K562 (cell line): ENCODE data around the gene WDR46. TPM values are rescaled to one million over a fixed set of nuclear protein-coding genes. Genes with fewer than 3 reads are reported as not detected.

Experiments used
- ATAC-seq: fragments of 200-7000 bp; cut with Tn5 transposase; 3 replicates; pipeline ENCODE4 v1.9.1; 2020; ENCODE audit warnings: moderate library complexity
- BruUV-seq: library from RNA; stranded (reverse); fragments of 400-500 nt; replicated peaks from 2 replicates; lab custom pipeline; 2021; lab: Mats Ljungman, UMichigan
- CTCF ChIA-PET: fragments of 300-600 bp; formaldehyde crosslinking; extraction: SDS; loops from one replicate; lab custom pipeline; 2021; ENCODE audit warnings: low intra/inter-chr PET ratio; lab: Yijun Ruan, JAX
- POLR2A ChIA-PET: fragments of 300-600, 350-650 bp; sonication (Branson Sonifier 250); formaldehyde crosslinking; extraction: SDS; loops from one replicate; lab custom pipeline; 2021; ENCODE audit warnings: antibody characterized with exemption, inconsistent platforms; lab: Yijun Ruan, JAX
- DNase-seq, 4 experiments: peaks; one replicate each; pipeline versions ENCODE4 v3.0.0 to v3.0.0-alpha.2; 2011 to 2018; ENCODE audit warnings: low spot score in 3 of 4, mixed read lengths in 3 of 4; ENCODE audit errors: extremely low read depth in 1 of 4
- FAIRE-seq: peaks from 2 replicates; lab custom pipeline; 2011; peaks lifted over from hg19 to GRCh38; lab: Jason Lieb, UNC
- H2AFZ ChIP-seq: 2 replicates; pipeline ENCODE4 v1.6.0; 2011; ENCODE audit warnings: low read depth, low read length, control low read depth, inconsistent platforms
- H3K27ac ChIP-seq: fragments of 200-600 bp; 3 replicates; pipeline ENCODE4 v1.8.0; 2011; ENCODE audit warnings: low read depth, mild to moderate bottlenecking, control low read depth, inconsistent platforms, low read length, moderate library complexity, mixed read lengths; ENCODE audit errors: extremely low read depth
- H3K27me3 ChIP-seq, 2 experiments: fragments of 300-600 bp in 1 of 2; 2 replicates in 1 of 2; 3 replicates in 1 of 2; pipeline versions ENCODE4 v1.6.0 to v1.8.0; 2011; ENCODE audit warnings: inconsistent platforms in 2 of 2, low read length in 2 of 2, mild to moderate bottlenecking in 1 of 2, mixed read lengths in 1 of 2, moderate library complexity in 1 of 2; ENCODE audit not compliant: control insufficient read depth in 2 of 2, insufficient read depth in 2 of 2
- H3K36me3 ChIP-seq: fragments of 300-600 bp; 3 replicates; pipeline ENCODE4 v1.8.0; 2011; ENCODE audit warnings: mild to moderate bottlenecking, low read length, inconsistent platforms; ENCODE audit not compliant: control insufficient read depth, insufficient read depth
- H3K4me1 ChIP-seq, 2 experiments: fragments of 200-600 bp in 1 of 2; replicated peaks in 1 of 2; 2 replicates in 1 of 2; 3 replicates in 1 of 2; pipeline versions ENCODE4 v1.5.1 to v1.8.0; 2011; ENCODE audit warnings: inconsistent platforms in 2 of 2, low read length in 2 of 2, mild to moderate bottlenecking in 1 of 2, mixed read lengths in 1 of 2, moderate library complexity in 1 of 2; ENCODE audit not compliant: control insufficient read depth in 2 of 2, insufficient read depth in 2 of 2
- H3K4me2 ChIP-seq: 2 replicates; pipeline ENCODE4 v1.6.1; 2011; ENCODE audit warnings: low read length, control low read depth, inconsistent platforms, mixed read lengths; ENCODE audit not compliant: insufficient read depth
- H3K4me3 ChIP-seq: fragments of 200-600 bp; sonication (generic), shearing (Covaris generic); 2 replicates; pipeline ENCODE4 v1.5.1; 2016; ENCODE audit warnings: control low read depth, inconsistent platforms
- H3K79me2 ChIP-seq: fragments of 200-600 bp; 3 replicates; pipeline ENCODE4 v1.8.0; 2011; ENCODE audit warnings: low read length, inconsistent platforms; ENCODE audit not compliant: control insufficient read depth, insufficient read depth
- H3K9ac ChIP-seq, 2 experiments: 2 replicates each; pipeline versions ENCODE4 v1.6.0 to v1.6.1; 2011; ENCODE audit warnings: low read depth in 2 of 2, low read length in 2 of 2, control low read depth in 1 of 2, inconsistent platforms in 1 of 2, mild to moderate bottlenecking in 1 of 2, mixed read lengths in 1 of 2; ENCODE audit not compliant: insufficient read depth in 1 of 2
- H3K9me1 ChIP-seq: one replicate; pipeline ENCODE4 v1.6.0; 2011; ENCODE audit warnings: inconsistent platforms, mild to moderate bottlenecking, low read length, moderate library complexity; ENCODE audit not compliant: control insufficient read depth, insufficient read depth
- H3K9me3 ChIP-seq: replicated peaks from 2 replicates; pipeline ENCODE4 v1.5.1; 2011; ENCODE audit warnings: low read depth, low read length, inconsistent platforms; ENCODE audit not compliant: control insufficient read depth, insufficient read depth
- H4K20me1 ChIP-seq: replicated peaks from 2 replicates; pipeline ENCODE4 v1.6.1; 2011; ENCODE audit warnings: low read length, inconsistent platforms, mixed read lengths; ENCODE audit not compliant: control insufficient read depth, insufficient read depth
- CCAR2 ChIP-seq: fragments of 200-400 bp; formaldehyde crosslinking; IDR thresholded peaks from 2 replicates; pipeline ENCODE4 v1.6.1; 2017; ENCODE audit warnings: mild to moderate bottlenecking, low read depth, low read length
- IRF2 ChIP-seq: sonication (generic); formaldehyde crosslinking; IDR thresholded peaks from 2 replicates; pipeline ENCODE4 v1.8.1; 2022; ENCODE audit warnings: mild to moderate bottlenecking, missing genetic modification reagents
- KDM5B ChIP-seq: fragments of 200-600 bp; sonication (generic); IDR thresholded peaks from 2 replicates; pipeline ENCODE4 v1.6.1; 2012; ENCODE audit warnings: low read depth, mild to moderate bottlenecking, moderate library complexity, low read length, control low read depth, inconsistent platforms; ENCODE audit not compliant: insufficient replicate concordance
- NRF1 ChIP-seq, 2 experiments: fragments of 450-650 bp; IDR thresholded peaks in 1 of 2; conservative IDR thresholded peaks in 1 of 2; 2 replicates each; pipeline ENCODE4 v1.6.1; 2014; ENCODE audit warnings: mild to moderate bottlenecking in 2 of 2
- POLR2AphosphoS2 ChIP-seq: IDR thresholded peaks from 2 replicates; pipeline ENCODE4 v1.6.1; 2012; ENCODE audit warnings: low read length, improper control_type of control experiment
- POLR2G ChIP-seq: fragments of 200-400 bp; formaldehyde crosslinking; IDR thresholded peaks from 2 replicates; pipeline ENCODE4 v1.6.1; 2017; ENCODE audit warnings: low read depth, mild to moderate bottlenecking, antibody characterized with exemption, low read length, moderate library complexity
- RBFOX2 ChIP-seq: fragments of 200-400 bp; formaldehyde crosslinking; IDR thresholded peaks from 2 replicates; pipeline ENCODE4 v1.6.1; 2017; ENCODE audit warnings: low read depth, mild to moderate bottlenecking, low read length, moderate library complexity
- TCFL5 ChIP-seq: fragments of 250-450 bp; sonication (Bioruptor Pico); conservative IDR thresholded peaks from 2 replicates; pipeline ENCODE4 v1.6.1; 2021; ENCODE audit warnings: mild to moderate bottlenecking, moderate library complexity, matching md5 sums
- ZNF740 ChIP-seq, 3 experiments: fragments of 200-800 bp in 1 of 3; sonication (Bioruptor generic) in 1 of 3; sonication (generic) in 1 of 3; formaldehyde crosslinking in 1 of 3; IDR thresholded peaks; 2 replicates each; pipeline versions ENCODE4 v1.6.1 to v1.8.0; 2016 to 2022; ENCODE audit warnings: mild to moderate bottlenecking in 2 of 3, missing compliant biosample characterization in 2 of 3, missing genetic modification characterization in 2 of 3, missing genetic modification reagents in 1 of 3
- WGBS: fragments of 100-300 bp; shearing (Covaris generic); methylation state at CpG from one replicate; pipeline ENCODE4 v1.1.6; 2016; ENCODE audit warnings: low coverage, mixed read lengths; ENCODE audit not compliant: insufficient coverage; ENCODE audit errors: missing lambda C conversion rate; 5-methylcytosine and 5-hydroxymethylcytosine counted together
- in situ Hi-C: fragments of 300-500 bp; cut with MboI; formaldehyde crosslinking; loops from 4 replicates; pipeline ENCODE4 v1.15.0; 2018; ENCODE audit warnings: inconsistent platforms, mixed read lengths
- intact Hi-C: fragments of 100-400 bp; cut with micrococcal nuclease; formaldehyde crosslinking; loops from 2 replicates; pipeline ENCODE4 v1.14.2; 2022
- polyA plus RNA-seq, 8 experiments: library from polyadenylated mRNA; depleted of rRNA in 4 of 8; stranded (reverse) in 5 of 8; unstranded in 3 of 8; fragments of >200 nt; fragmentation: Nextera tagmentation in 2 of 8; fragmentation: Illumina TruSeq in 1 of 8; extraction: Ambion mirVana in 2 of 8; extraction: Trizol in 1 of 8; gene quantifications; 2 replicates each; pipeline versions ENCODE4 v1.2.1 to v1.2.3, GENCODE V29; 2011 to 2014; ENCODE audit warnings: inconsistent platforms in 1 of 8, missing spikeins in 1 of 8
- total RNA-seq, 7 experiments: library from RNA; depleted of rRNA in 6 of 7; stranded (reverse); fragments of >200 nt in 6 of 7; fragmentation: Illumina TruSeq in 2 of 7; extraction: Trizol in 2 of 7; gene quantifications; 2 replicates each; pipeline versions ENCODE4 v1.2.1 to v1.2.3, GENCODE V29; 2011 to 2021; ENCODE audit warnings: low replicate concordance in 1 of 7
- TF ChIP-seq, protein P1 (sequence below), 2 experiments: fragments of 450-650 bp in 1 of 2; sonication (generic) in 1 of 2; formaldehyde crosslinking; conservative IDR thresholded peaks; 2 replicates each; pipeline versions ENCODE4 v1.4.0 to v1.8.1; 2020 to 2022; ENCODE audit warnings: mild to moderate bottlenecking in 1 of 2, missing genetic modification reagents in 1 of 2
- TF ChIP-seq, protein P2 (sequence below): fragments of 250-450 bp; sonication (Bioruptor Pico); IDR thresholded peaks from 2 replicates; pipeline ENCODE4 v1.5.1; 2021; ENCODE audit warnings: mild to moderate bottlenecking

WDR46 gene
- total and polyA plus RNA-seq, 9 of the 15 experiments (the other 6 are each of a cell fraction or from before 2014, with no cell fraction given) = 8.9 to 146 (median 93.1) TPM

DNA sequence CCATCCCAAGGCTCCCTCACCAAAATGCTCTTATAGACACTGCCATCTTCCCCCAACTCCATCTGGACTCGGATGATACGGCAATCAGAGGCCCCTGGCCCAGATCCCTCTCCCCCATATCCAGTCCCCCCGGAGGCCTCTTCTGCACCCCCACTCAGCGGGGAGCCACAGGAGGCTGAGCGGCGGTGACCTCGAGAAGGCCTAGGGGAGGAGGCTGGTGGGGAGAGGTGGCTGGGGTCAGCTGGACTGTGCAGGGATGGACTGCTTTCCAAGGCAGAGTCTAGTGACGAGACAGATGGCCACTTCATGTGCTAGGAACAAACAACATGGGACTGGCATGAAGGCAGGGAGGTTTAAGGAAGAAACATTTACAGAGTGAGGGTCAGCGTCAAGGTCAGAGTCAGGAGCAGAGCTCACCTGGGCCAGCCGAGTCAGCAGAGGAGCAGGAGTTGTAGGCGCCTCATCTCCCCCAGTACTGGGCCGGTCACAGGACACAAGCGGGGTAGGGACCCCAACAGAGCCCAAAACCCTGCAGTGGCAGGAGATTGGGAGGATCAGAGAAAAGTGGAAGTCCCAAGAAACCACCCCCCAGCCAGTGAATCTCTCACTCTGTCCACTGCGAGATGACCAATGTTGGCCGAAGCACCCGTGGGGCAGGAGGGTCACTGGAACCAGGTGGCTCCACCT lies 4.1 kb upstream of the WDR46 start:
- Histone ChIP-seq H3K27ac (no peak overlapping the region), H3K79me2 (peaks cover 46% of the 10 kb centered on the region), H4K20me1 (no peaks in the 10 kb centered on the region), H3K4me2 (no peak overlapping the region), H3K9me1 (peaks cover 6% of the 10 kb centered on the region), H3K27me3 (no peaks in the 10 kb centered on the region), H3K9ac (peak overlapping the region in 1 of 2 experiments; percentile 50; a peak in 2 of 4 replicates), H3K4me1 (peaks cover 21 to 30% of the 10 kb centered on the region in 2 experiments), H3K36me3 (peaks cover 66% of the 10 kb centered on the region), H3K9me3 (no peaks in the 10 kb centered on the region), H2AFZ (no peak overlapping the region), H3K4me3 (no peak overlapping the region)
- intact Hi-C loops (no loop called here), in situ Hi-C loops (no loop called here)
- CTCF ChIA-PET = no interaction called here
- no peak for FAIRE-seq
- POLR2A ChIA-PET = interaction anchor here (0.6 to 7.1 kb wide), 3 partner anchors 16 to 1155 kb away, joined by 3 to 90 read pairs (median 4); partner anchors contain the start of genes B3GALT4, RPS18 and VPS52
- WGBS = 81% methylated on average over 16 of the region's 16 CpGs
- no peak for ATAC-seq
- BruUV-seq = no TSS peak
- DNase-seq = no peak
- TF ChIP-seq CCAR2 (no peak), TCFL5 (CRISPR knock-in tag) (no peak), ZNF740 (CRISPR knock-in tag; IDR thresholded peaks at IDR 0.05) (0 out of 2 replicates have a peak, but pooled peaks have one; percentile 17), ZNF740 (tag; IDR thresholded peaks at IDR 0.05) (no peak), POLR2G (peak; percentile 43; the same call in 1 of the 2 replicates), IRF2 (CRISPR knock-in tag) (no peak), NRF1 (conservative IDR thresholded peaks at IDR 0.05 in 1 of 2, IDR thresholded peaks at IDR 0.05 in 1 of 2) (no peak), POLR2AphosphoS2 (0 out of 2 replicates have a peak, but pooled peaks have one; percentile 38), RBFOX2 (peak; percentile 60), KDM5B (peak; percentile 7)
- TF ChIP-seq, protein P1, sequence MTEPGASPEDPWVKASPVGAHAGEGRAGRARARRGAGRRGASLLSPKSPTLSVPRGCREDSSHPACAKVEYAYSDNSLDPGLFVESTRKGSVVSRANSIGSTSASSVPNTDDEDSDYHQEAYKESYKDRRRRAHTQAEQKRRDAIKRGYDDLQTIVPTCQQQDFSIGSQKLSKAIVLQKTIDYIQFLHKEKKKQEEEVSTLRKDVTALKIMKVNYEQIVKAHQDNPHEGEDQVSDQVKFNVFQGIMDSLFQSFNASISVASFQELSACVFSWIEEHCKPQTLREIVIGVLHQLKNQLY (CRISPR knock-in tag; conservative IDR thresholded peaks at IDR 0.05) = no peak
- TF ChIP-seq, protein P2, sequence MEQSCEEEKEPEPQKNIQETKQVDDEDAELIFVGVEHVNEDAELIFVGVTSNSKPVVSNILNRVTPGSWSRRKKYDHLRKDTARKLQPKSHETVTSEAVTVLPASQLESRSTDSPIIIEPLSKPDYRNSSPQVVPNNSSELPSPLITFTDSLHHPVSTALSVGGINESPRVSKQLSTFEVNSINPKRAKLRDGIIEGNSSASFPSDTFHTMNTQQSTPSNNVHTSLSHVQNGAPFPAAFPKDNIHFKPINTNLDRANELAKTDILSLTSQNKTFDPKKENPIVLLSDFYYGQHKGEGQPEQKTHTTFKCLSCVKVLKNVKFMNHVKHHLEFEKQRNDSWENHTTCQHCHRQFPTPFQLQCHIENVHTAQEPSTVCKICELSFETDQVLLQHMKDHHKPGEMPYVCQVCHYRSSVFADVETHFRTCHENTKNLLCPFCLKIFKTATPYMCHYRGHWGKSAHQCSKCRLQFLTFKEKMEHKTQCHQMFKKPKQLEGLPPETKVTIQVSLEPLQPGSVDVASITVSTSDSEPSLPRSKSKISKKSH = no peak
